ENCODE data around the gene KLK3.

Gene KLK3

DNA sequence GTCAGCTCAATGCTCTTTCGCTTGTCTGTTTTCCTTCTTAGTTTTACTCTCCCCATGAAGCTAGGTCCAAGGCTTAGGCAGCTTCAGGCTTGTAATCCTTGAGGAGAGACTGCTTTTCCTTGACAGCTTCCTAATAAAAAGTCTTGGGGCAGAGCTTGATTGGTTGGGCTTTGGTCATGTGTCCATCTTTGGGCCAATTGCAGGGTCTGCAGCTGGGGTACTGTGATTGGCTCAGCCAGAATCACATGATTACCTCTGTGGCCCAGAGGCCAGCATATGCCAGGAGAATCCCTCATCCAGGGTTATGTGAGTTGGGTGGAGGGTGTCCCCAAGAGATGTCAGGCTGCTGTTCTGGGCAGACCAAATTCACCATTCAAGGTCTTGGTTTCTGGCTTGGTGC, 39.3 kb upstream of the KLK3 start:
- TF ChIP-seq, protein P1, sequence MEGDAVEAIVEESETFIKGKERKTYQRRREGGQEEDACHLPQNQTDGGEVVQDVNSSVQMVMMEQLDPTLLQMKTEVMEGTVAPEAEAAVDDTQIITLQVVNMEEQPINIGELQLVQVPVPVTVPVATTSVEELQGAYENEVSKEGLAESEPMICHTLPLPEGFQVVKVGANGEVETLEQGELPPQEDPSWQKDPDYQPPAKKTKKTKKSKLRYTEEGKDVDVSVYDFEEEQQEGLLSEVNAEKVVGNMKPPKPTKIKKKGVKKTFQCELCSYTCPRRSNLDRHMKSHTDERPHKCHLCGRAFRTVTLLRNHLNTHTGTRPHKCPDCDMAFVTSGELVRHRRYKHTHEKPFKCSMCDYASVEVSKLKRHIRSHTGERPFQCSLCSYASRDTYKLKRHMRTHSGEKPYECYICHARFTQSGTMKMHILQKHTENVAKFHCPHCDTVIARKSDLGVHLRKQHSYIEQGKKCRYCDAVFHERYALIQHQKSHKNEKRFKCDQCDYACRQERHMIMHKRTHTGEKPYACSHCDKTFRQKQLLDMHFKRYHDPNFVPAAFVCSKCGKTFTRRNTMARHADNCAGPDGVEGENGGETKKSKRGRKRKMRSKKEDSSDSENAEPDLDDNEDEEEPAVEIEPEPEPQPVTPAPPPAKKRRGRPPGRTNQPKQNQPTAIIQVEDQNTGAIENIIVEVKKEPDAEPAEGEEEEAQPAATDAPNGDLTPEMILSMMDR (IDR thresholded peaks at IDR 0.05; ENCODE audit: insufficient read depth, low read length) = no peak
- no peak for TF ChIP-seq SPI1 (IDR thresholded peaks at IDR 0.05; ENCODE audit: borderline replicate concordance, low read depth)
- no peak for TF ChIP-seq GABPA (IDR thresholded peaks at IDR 0.05; ENCODE audit: low read depth)
- no peak for TF ChIP-seq POLR2AphosphoS5 (IDR thresholded peaks at IDR 0.05; ENCODE audit: low read depth)
- Histone ChIP-seq H3K27me3 (ENCODE audit: insufficient read depth, poor library complexity, severe bottlenecking) (peaks cover 21% of the 10 kb centered on the region), H3K27ac (replicated peaks) (no peak overlapping the region), H3K4me3 (replicated peaks; ENCODE audit: insufficient read depth, low read length) (no peak overlapping the region)
- no peak for DNase-seq (ENCODE audit: low read depth in 1 of 2, low spot score in 1 of 2)

DNA sequence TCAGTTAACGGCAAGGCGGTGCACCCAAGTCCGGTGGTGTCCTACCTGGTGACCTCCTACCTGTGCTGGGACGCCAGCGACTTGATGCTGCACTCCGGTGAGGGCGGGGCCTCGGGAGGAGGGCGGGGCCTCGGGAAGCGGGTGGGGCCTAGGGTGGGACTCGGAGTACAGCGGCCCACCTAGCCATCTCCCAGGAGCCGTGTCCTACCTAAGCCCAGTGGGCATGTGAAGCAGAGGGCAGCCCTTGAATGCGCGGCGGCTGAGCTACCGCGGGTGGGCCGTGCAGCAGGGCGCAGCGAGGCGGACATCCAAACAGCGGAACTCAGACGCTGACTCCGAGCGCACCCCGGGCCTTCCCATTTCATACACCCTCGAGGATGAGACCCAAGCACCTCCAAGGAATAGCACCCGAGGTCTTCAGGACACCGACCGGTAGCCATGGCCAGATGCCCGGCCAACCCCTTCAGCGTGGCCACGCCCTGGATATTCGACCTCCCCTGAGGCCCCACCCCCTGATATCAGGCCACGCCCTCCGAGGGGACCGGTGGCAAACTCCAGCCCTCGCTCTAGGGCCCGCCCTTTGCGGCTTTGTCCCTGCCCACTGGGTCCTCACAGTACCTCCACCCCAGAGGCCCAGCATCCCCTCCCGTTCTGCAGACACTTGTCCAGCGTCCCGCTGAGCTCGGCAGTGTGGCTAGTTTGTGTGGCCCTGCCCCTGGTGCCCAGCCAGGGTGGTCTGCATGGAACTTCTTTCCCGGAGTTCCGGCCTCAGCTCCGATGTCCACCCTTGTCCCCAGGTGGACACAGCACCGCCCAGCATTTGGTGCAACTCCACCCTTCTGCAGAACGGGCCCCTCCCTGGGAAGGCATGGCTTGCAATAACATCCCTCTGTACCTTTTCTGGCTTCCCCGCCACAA, 36.5 kb upstream of the KLK3 start:
- TF ChIP-seq POLR2AphosphoS5 (IDR thresholded peaks at IDR 0.05; ENCODE audit: low read depth) (no peak), GABPA (IDR thresholded peaks at IDR 0.05; ENCODE audit: low read depth) (no peak), SPI1 (IDR thresholded peaks at IDR 0.05; ENCODE audit: borderline replicate concordance, low read depth) (no peak)
- TF ChIP-seq, protein P1 (IDR thresholded peaks at IDR 0.05; ENCODE audit: insufficient read depth, low read length) = no peak
- no peak overlapping the region for H3K27ac ChIP-seq (replicated peaks)
- no peak for DNase-seq (ENCODE audit: low read depth in 1 of 2, low spot score in 1 of 2)
- peaks cover 29% of the 10 kb centered on the region for H3K27me3 ChIP-seq (ENCODE audit: insufficient read depth, poor library complexity, severe bottlenecking)
- no peak overlapping the region for H3K4me3 ChIP-seq (replicated peaks; ENCODE audit: insufficient read depth, low read length)

DNA sequence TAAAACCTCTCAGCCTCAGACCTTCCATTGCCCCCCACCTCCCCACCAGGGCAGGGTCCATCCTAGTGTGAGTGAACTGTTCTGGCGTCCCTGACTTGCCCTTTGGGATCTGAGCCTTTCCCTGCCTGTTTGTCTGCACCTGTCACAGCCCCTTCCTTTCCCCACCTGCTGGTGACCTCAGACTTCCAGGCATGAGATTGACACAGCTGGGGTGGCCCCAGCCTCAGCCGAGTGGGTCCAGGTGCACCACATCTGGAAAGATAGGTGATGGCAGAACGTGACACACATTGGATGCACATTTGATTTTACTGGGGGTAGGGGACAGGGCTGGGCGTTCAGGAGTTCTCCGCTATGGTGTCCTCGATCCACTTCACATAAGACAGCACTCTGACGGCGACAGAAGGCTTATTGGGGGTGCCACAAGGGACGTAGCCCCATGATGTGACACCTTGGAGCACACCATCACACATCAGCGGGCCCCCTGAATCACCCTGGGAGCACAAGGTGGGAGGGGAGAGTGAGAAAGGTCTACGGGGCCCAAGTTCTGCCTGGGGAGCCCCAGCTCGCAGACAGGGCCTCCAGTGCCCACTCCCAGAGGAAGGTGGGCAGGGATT, 35.7 kb upstream of the KLK3 start:
- peaks cover 31% of the 10 kb centered on the region for H3K27me3 ChIP-seq (ENCODE audit: insufficient read depth, poor library complexity, severe bottlenecking)
- DNase-seq (ENCODE audit: low read depth in 1 of 2, low spot score in 1 of 2) = no peak
- TF ChIP-seq POLR2AphosphoS5 (IDR thresholded peaks at IDR 0.05; ENCODE audit: low read depth) = no peak
- TF ChIP-seq, protein P1 (IDR thresholded peaks at IDR 0.05; ENCODE audit: insufficient read depth, low read length) = no peak
- TF ChIP-seq SPI1 (IDR thresholded peaks at IDR 0.05; ENCODE audit: borderline replicate concordance, low read depth) = no peak
- TF ChIP-seq, protein P2, sequence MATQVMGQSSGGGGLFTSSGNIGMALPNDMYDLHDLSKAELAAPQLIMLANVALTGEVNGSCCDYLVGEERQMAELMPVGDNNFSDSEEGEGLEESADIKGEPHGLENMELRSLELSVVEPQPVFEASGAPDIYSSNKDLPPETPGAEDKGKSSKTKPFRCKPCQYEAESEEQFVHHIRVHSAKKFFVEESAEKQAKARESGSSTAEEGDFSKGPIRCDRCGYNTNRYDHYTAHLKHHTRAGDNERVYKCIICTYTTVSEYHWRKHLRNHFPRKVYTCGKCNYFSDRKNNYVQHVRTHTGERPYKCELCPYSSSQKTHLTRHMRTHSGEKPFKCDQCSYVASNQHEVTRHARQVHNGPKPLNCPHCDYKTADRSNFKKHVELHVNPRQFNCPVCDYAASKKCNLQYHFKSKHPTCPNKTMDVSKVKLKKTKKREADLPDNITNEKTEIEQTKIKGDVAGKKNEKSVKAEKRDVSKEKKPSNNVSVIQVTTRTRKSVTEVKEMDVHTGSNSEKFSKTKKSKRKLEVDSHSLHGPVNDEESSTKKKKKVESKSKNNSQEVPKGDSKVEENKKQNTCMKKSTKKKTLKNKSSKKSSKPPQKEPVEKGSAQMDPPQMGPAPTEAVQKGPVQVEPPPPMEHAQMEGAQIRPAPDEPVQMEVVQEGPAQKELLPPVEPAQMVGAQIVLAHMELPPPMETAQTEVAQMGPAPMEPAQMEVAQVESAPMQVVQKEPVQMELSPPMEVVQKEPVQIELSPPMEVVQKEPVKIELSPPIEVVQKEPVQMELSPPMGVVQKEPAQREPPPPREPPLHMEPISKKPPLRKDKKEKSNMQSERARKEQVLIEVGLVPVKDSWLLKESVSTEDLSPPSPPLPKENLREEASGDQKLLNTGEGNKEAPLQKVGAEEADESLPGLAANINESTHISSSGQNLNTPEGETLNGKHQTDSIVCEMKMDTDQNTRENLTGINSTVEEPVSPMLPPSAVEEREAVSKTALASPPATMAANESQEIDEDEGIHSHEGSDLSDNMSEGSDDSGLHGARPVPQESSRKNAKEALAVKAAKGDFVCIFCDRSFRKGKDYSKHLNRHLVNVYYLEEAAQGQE (IDR thresholded peaks at IDR 0.05; ENCODE audit: insufficient replicate concordance, low read depth) = no peak
- TF ChIP-seq GABPA (IDR thresholded peaks at IDR 0.05; ENCODE audit: low read depth) = no peak
- H3K4me3 ChIP-seq (replicated peaks; ENCODE audit: insufficient read depth, low read length) = no peak overlapping the region
- no peak overlapping the region for H3K27ac ChIP-seq (replicated peaks)

DNA sequence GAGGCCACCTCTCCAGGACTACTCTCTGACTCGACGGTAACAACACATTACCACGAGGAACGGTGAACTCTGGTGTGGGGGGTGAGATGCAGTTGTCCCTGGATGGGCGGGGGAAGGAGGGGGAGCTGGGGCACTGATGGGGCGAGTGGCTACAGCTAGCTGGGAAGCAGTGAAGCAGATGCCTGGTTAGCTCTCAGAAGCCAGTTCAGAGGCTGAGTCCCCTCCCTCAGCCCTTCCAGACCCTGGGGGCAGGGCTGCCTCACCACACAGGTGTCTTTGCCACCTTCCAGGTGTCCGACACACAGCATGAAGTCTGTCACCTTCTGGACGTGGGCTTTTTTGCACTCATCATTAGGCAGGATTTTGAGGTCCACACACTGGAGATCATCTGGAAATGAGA, 35.1 kb upstream of the KLK3 start:
- no peak overlapping the region for H3K4me3 ChIP-seq (replicated peaks; ENCODE audit: insufficient read depth, low read length)
- H3K27me3 ChIP-seq (ENCODE audit: insufficient read depth, poor library complexity, severe bottlenecking) = peaks cover 34% of the 10 kb centered on the region
- no peak for DNase-seq (ENCODE audit: low read depth in 1 of 2, low spot score in 1 of 2)
- no peak overlapping the region for H3K27ac ChIP-seq (replicated peaks)
- TF ChIP-seq GABPA (IDR thresholded peaks at IDR 0.05; ENCODE audit: low read depth) = no peak
- TF ChIP-seq, protein P2 (IDR thresholded peaks at IDR 0.05; ENCODE audit: insufficient replicate concordance, low read depth) = no peak
- TF ChIP-seq SPI1 (IDR thresholded peaks at IDR 0.05; ENCODE audit: borderline replicate concordance, low read depth) = no peak
- TF ChIP-seq POLR2AphosphoS5 (IDR thresholded peaks at IDR 0.05; ENCODE audit: low read depth) = no peak
- TF ChIP-seq, protein P1 (IDR thresholded peaks at IDR 0.05; ENCODE audit: insufficient read depth, low read length) = no peak

Measured in HL-60 (cell line).